H1 (cell line): ENCODE data around the gene CAMTA1. TPM values are rescaled to one million over a fixed set of nuclear protein-coding genes. Genes with fewer than 3 reads are reported as not detected.

Experiments used
- CTCF ChIA-PET: fragments of 300-600 bp; sonication (Branson Sonifier 250); formaldehyde crosslinking; loops from one replicate; lab custom pipeline; 2021; ENCODE audit not compliant: partially characterized antibody; lab: Charles Lee
- POLR2A ChIA-PET: fragments of 300-600 bp; sonication (Branson Sonifier 250); formaldehyde crosslinking; loops from one replicate; lab custom pipeline; 2021; ENCODE audit warnings: inconsistent platforms; ENCODE audit not compliant: partially characterized antibody; lab: Charles Lee
- DNase-seq, 2 experiments: peaks; one replicate each; pipeline versions ENCODE4 v3.0.0 to v3.0.0-alpha.2; 2010 to 2022; ENCODE audit warnings: low spot score in 2 of 2, low read depth in 1 of 2, mixed read lengths in 1 of 2
- FAIRE-seq: peaks from 2 replicates; lab custom pipeline; 2011; peaks lifted over from hg19 to GRCh38; lab: Jason Lieb, UNC
- H2AFZ ChIP-seq: 2 replicates; pipeline ENCODE4 v1.8.1; 2012; ENCODE audit warnings: low read length, inconsistent platforms
- H2AK5ac ChIP-seq: 2 replicates; pipeline ENCODE4 v1.6.1; 2013; ENCODE audit warnings: low read depth, low read length
- H2BK120ac ChIP-seq: replicated peaks from 2 replicates; pipeline ENCODE3; 2013; ENCODE audit warnings: low read depth, low read length, inconsistent platforms
- H2BK12ac ChIP-seq: 2 replicates; pipeline ENCODE4 v1.6.1; 2013; ENCODE audit warnings: low read depth, low read length
- H2BK15ac ChIP-seq: 2 replicates; pipeline ENCODE4 v1.6.1; 2013; ENCODE audit warnings: low read length
- H2BK20ac ChIP-seq: 2 replicates; pipeline ENCODE4 v1.6.1; 2013; ENCODE audit warnings: low read length
- H2BK5ac ChIP-seq: 2 replicates; pipeline ENCODE4 v1.6.1; 2013; ENCODE audit warnings: low read depth, low read length
- H3K14ac ChIP-seq: 2 replicates; pipeline ENCODE4 v1.6.1; 2013; ENCODE audit warnings: inconsistent platforms; ENCODE audit not compliant: insufficient read length
- H3K18ac ChIP-seq: 2 replicates; pipeline ENCODE4 v1.6.1; 2013; ENCODE audit warnings: low read length; ENCODE audit errors: extremely low read depth
- H3K23ac ChIP-seq: 2 replicates; pipeline ENCODE4 v1.6.1; 2013; ENCODE audit warnings: inconsistent platforms; ENCODE audit not compliant: insufficient read length
- H3K23me2 ChIP-seq: 2 replicates; pipeline ENCODE4 v1.6.1; 2013; ENCODE audit warnings: low read depth, low read length
- H3K27ac ChIP-seq: 2 replicates; pipeline ENCODE4 v1.6.1; 2011; ENCODE audit warnings: low read depth, low read length, inconsistent platforms
- H3K27me3 ChIP-seq, 4 experiments: replicated peaks in 1 of 4; 1 replicate in 1 of 4; 2 replicates in 3 of 4; pipeline versions ENCODE4 v1.6.1 to v1.8.1; 2011 to 2013; ENCODE audit warnings: low read length in 3 of 4, mild to moderate bottlenecking in 3 of 4, inconsistent platforms in 2 of 4, mixed read lengths in 2 of 4, moderate library complexity in 1 of 4; ENCODE audit not compliant: control insufficient read depth in 3 of 4, insufficient read depth in 3 of 4; ENCODE audit errors: extremely low read depth in 1 of 4
- H3K36me3 ChIP-seq, 4 experiments: 2 replicates each; pipeline versions ENCODE4 v1.6.1 to v1.8.1; 2011 to 2013; ENCODE audit warnings: mild to moderate bottlenecking in 4 of 4, low read length in 3 of 4, moderate library complexity in 2 of 4, control low read depth in 1 of 4, inconsistent platforms in 1 of 4; ENCODE audit not compliant: insufficient read depth in 4 of 4, control insufficient read depth in 2 of 4
- H3K4ac ChIP-seq: replicated peaks from 2 replicates; pipeline ENCODE3; 2013; ENCODE audit warnings: low read length, low read depth, mixed read lengths, inconsistent platforms; ENCODE audit not compliant: insufficient read length
- H3K4me1 ChIP-seq, 4 experiments: replicated peaks in 1 of 4; 1 replicate in 1 of 4; 2 replicates in 3 of 4; pipeline versions ENCODE4 v1.6.1 to v1.8.1; 2011 to 2013; ENCODE audit warnings: low read length in 3 of 4, inconsistent platforms in 2 of 4, mixed read lengths in 1 of 4; ENCODE audit not compliant: insufficient read depth in 4 of 4, control insufficient read depth in 3 of 4
- H3K4me2 ChIP-seq, 2 experiments: 2 replicates each; pipeline versions ENCODE4 v1.6.1 to v1.8.1; 2011 to 2013; ENCODE audit warnings: low read depth in 2 of 2, low read length in 2 of 2, control low read depth in 1 of 2, inconsistent platforms in 1 of 2, mild to moderate bottlenecking in 1 of 2; ENCODE audit not compliant: insufficient read depth in 1 of 2
- H3K4me3 ChIP-seq, 4 experiments: fragments of 200-600, 300-600 bp in 1 of 4; sonication (generic), shearing (Covaris generic), sonication (Bioruptor Twin) in 1 of 4; 2 replicates each; pipeline versions ENCODE4 v1.5.1 to v1.8.1; 2011 to 2016; ENCODE audit warnings: low read length in 4 of 4, low read depth in 3 of 4, control low read depth in 2 of 4, inconsistent platforms in 2 of 4, mild to moderate bottlenecking in 2 of 4, mixed read lengths in 1 of 4, moderate library complexity in 1 of 4; ENCODE audit not compliant: insufficient read depth in 2 of 4; ENCODE audit errors: extremely low read depth in 1 of 4
- H3K56ac ChIP-seq: replicated peaks from 2 replicates; pipeline ENCODE3; 2013; ENCODE audit warnings: low read depth, mild to moderate bottlenecking, mixed read lengths, low read length, inconsistent platforms; ENCODE audit not compliant: insufficient read length
- H3K79me1 ChIP-seq: 2 replicates; pipeline ENCODE4 v1.6.1; 2013; ENCODE audit warnings: low read depth, low read length, control low read depth
- H3K79me2 ChIP-seq, 2 experiments: 2 replicates each; pipeline versions ENCODE4 v1.6.1 to v1.8.1; 2012 to 2013; ENCODE audit warnings: low read length in 2 of 2, mild to moderate bottlenecking in 2 of 2, inconsistent platforms in 1 of 2; ENCODE audit not compliant: insufficient read depth in 2 of 2, control insufficient read depth in 1 of 2
- H3K9ac ChIP-seq, 4 experiments: replicated peaks in 1 of 4; 1 replicate in 1 of 4; 2 replicates in 3 of 4; pipeline versions ENCODE4 v1.6.1 to v1.8.1; 2011 to 2013; ENCODE audit warnings: low read depth in 3 of 4, low read length in 3 of 4, control low read depth in 2 of 4, mild to moderate bottlenecking in 2 of 4, moderate library complexity in 2 of 4, inconsistent platforms in 1 of 4; ENCODE audit errors: extremely low read depth in 1 of 4
- H3K9me3 ChIP-seq, 2 experiments: 2 replicates each; pipeline versions ENCODE4 v1.6.1 to v1.8.1; 2012 to 2013; ENCODE audit warnings: mild to moderate bottlenecking in 2 of 2, moderate library complexity in 2 of 2, control low read depth in 1 of 2, inconsistent platforms in 1 of 2, low read depth in 1 of 2, low read length in 1 of 2, mixed read lengths in 1 of 2; ENCODE audit not compliant: insufficient read depth in 2 of 2
- H4K20me1 ChIP-seq, 2 experiments: replicated peaks in 1 of 2; 2 replicates each; pipeline versions ENCODE3 to v1.8.1; 2011 to 2013; ENCODE audit warnings: inconsistent platforms in 2 of 2, low read length in 2 of 2, mild to moderate bottlenecking in 1 of 2; ENCODE audit not compliant: insufficient read depth in 2 of 2, control insufficient read depth in 1 of 2
- H4K5ac ChIP-seq: 2 replicates; pipeline ENCODE4 v1.6.1; 2013; ENCODE audit warnings: low read length, low read depth, mixed read lengths, inconsistent platforms; ENCODE audit not compliant: insufficient read length
- H4K8ac ChIP-seq: 2 replicates; pipeline ENCODE4 v1.8.0; 2013; ENCODE audit warnings: mild to moderate bottlenecking, moderate library complexity, low read length, inconsistent platforms; ENCODE audit not compliant: insufficient read depth; ENCODE audit errors: extremely low read depth
- H4K91ac ChIP-seq: replicated peaks from 2 replicates; pipeline ENCODE3; 2013; ENCODE audit warnings: low read length, mixed read lengths, inconsistent platforms; ENCODE audit not compliant: insufficient read length
- ATF2 ChIP-seq: IDR thresholded peaks from 2 replicates; pipeline ENCODE4 v1.6.1; 2012; ENCODE audit warnings: low read length, inconsistent platforms
- CBX5 ChIP-seq: fragments of 300-800, 300-1000 bp; sonication (generic); IDR thresholded peaks from 2 replicates; pipeline ENCODE4 v1.7.1; 2016; ENCODE audit warnings: antibody characterized with exemption, low read length, low read depth
- CBX8 ChIP-seq: fragments of 300-800, 300-1000 bp; sonication (generic); IDR thresholded peaks from 2 replicates; pipeline ENCODE4 v1.7.1; 2016; ENCODE audit warnings: low read depth, low read length, borderline replicate concordance
- CHD2 ChIP-seq: IDR thresholded peaks from 2 replicates; pipeline ENCODE4 v1.6.1; 2012; ENCODE audit warnings: low read length, improper control_type of control experiment
- HDAC2 ChIP-seq, 2 experiments: fragments of 300-600 bp in 1 of 2; sonication (generic) in 1 of 2; IDR thresholded peaks; 2 replicates each; pipeline ENCODE4 v1.6.1; 2011 to 2012; ENCODE audit warnings: low read depth in 2 of 2, low read length in 2 of 2, mild to moderate bottlenecking in 2 of 2, moderate library complexity in 2 of 2, borderline replicate concordance in 1 of 2, inconsistent platforms in 1 of 2
- KDM4A ChIP-seq: IDR thresholded peaks from one replicate; pipeline ENCODE4 v1.7.1; 2012; ENCODE audit warnings: low read depth, mild to moderate bottlenecking, moderate library complexity, low read length, inconsistent platforms; ENCODE audit not compliant: severe bottlenecking
- POLR2A ChIP-seq, 2 experiments: IDR thresholded peaks; 1 replicate in 1 of 2; 2 replicates in 1 of 2; pipeline ENCODE4 v1.6.1; 2011; ENCODE audit warnings: low read depth in 2 of 2, low read length in 2 of 2, mild to moderate bottlenecking in 2 of 2; ENCODE audit errors: control extremely low read depth in 1 of 2
- RFX5 ChIP-seq: IDR thresholded peaks from 2 replicates; pipeline ENCODE4 v1.6.1; 2011; ENCODE audit warnings: low read depth, low read length, improper control_type of control experiment, borderline replicate concordance
- RNF2 ChIP-seq: fragments of 200-900, 300-1000 bp; sonication (generic); IDR thresholded peaks from 2 replicates; pipeline ENCODE4 v1.7.1; 2016; ENCODE audit warnings: borderline replicate concordance, low read depth, mild to moderate bottlenecking, antibody characterized with exemption, low read length; ENCODE audit not compliant: poor library complexity, severe bottlenecking; ENCODE audit errors: missing control alignments
- SIRT6 ChIP-seq: IDR thresholded peaks from one replicate; pipeline ENCODE4 v1.7.1; 2012; ENCODE audit warnings: low read length, inconsistent platforms
- SRF ChIP-seq: IDR thresholded peaks from 2 replicates; pipeline ENCODE4 v1.6.1; 2011; ENCODE audit warnings: mild to moderate bottlenecking, low read depth, low read length, moderate library complexity
- TBP ChIP-seq: IDR thresholded peaks from 2 replicates; pipeline ENCODE4 v1.6.1; 2011; ENCODE audit warnings: low read depth, low read length, improper control_type of control experiment
- WGBS, 2 experiments: shearing (Covaris generic) in 1 of 2; methylation state at CpG; one replicate each; pipeline versions ENCODE4 v1.1.6 to v1.1.7; 2013 to 2015; ENCODE audit warnings: low lambda C conversion rate in 2 of 2, mixed read lengths in 2 of 2, inconsistent platforms in 1 of 2, low coverage in 1 of 2, missing lambda C conversion rate in 1 of 2; ENCODE audit not compliant: insufficient replicate concordance in 2 of 2, insufficient coverage in 1 of 2, insufficient read length in 1 of 2; ENCODE audit errors: extremely low coverage in 1 of 2, missing lambda C conversion rate in 1 of 2; 5-methylcytosine and 5-hydroxymethylcytosine counted together
- polyA plus RNA-seq, 7 experiments: library from polyadenylated mRNA; depleted of rRNA in 3 of 7; stranded (reverse) in 5 of 7; unstranded in 2 of 7; fragments of >200 nt in 5 of 7; fragments of 200-250 nt in 2 of 7; gene quantifications; 1 replicate in 5 of 7; 2 replicates in 1 of 7; 4 replicates in 1 of 7; pipeline versions ENCODE4 v1.2.1 to v1.2.3, GENCODE V29; 2011 to 2013; ENCODE audit warnings: missing spikeins in 2 of 7, mixed read lengths in 2 of 7
- total RNA-seq: library from RNA; stranded (reverse); fragmentation: NEBNext Ultra II Directional; extraction: Animal tissue kit (Norgen Biotek cat#: 25700); gene quantifications from 2 replicates; pipeline ENCODE4 v1.2.1, GENCODE V29; 2021

The CAMTA1 gene
- total and polyA plus RNA-seq, 2 of the 8 experiments (the other 6 are each of a cell fraction or from before 2014, with no cell fraction given): 65.0 to 119 TPM

- POLR2A ChIA-PET: no interaction called here
- Histone ChIP-seq H4K20me1 (peaks cover 0 to 10% of the 10 kb centered on the region in 2 experiments), H2BK20ac (no peak overlapping the region), H4K5ac (no peak overlapping the region), H3K9ac (no peak overlapping the region), H2BK120ac (no peak overlapping the region), H3K79me2 (no peaks in the 10 kb centered on the region), H3K23ac (no peak overlapping the region), H2BK15ac (no peak overlapping the region), H4K8ac (no peak overlapping the region), H2AFZ (no peak overlapping the region), H3K4me2 (no peak overlapping the region), H2BK5ac (no peak overlapping the region; the same call in 1 of the 2 replicates), H3K4ac (no peak overlapping the region), H3K27me3 (no peaks in the 10 kb centered on the region; a peak in 2 of 7 replicates), H3K4me1 (peaks cover 0 to 1% (median 0%) of the 10 kb centered on the region in 4 experiments; a peak in 2 of 7 replicates), H3K56ac (no peak overlapping the region), H3K23me2 (peaks cover 14% of the 10 kb centered on the region; the same call in 1 of the 2 replicates), H3K18ac (no peak overlapping the region), H3K4me3 (no peak overlapping the region), H2BK12ac (no peak overlapping the region), H3K79me1 (no peaks in the 10 kb centered on the region), H3K9me3 (peaks cover 0 to 13% of the 10 kb centered on the region in 2 experiments; a peak in 1 of 4 replicates), H3K36me3 (no peaks in the 10 kb centered on the region), H3K27ac (no peak overlapping the region), H2AK5ac (no peak overlapping the region), H3K14ac (no peak overlapping the region), H4K91ac (no peak overlapping the region)
- CTCF ChIA-PET: interaction anchor here (1.2 to 6.6 kb wide), 3 partner anchors 9 to 11 kb away, joined by 3 to 42 read pairs (median 6); no protein-coding TSS in a partner anchor
- 87% methylated on average over 12 of the region's 12 CpGs; no CpG with 5 or more reads in 1 of the 2 experiments for WGBS, 2 experiments
- no peak for FAIRE-seq
- DNase-seq: no peak
- no peak for TF ChIP-seq KDM4A
- TF ChIP-seq CBX5: no peak
- no peak for TF ChIP-seq RNF2
- TF ChIP-seq SIRT6: no peak
- TF ChIP-seq ATF2: no peak
- no peak for TF ChIP-seq TBP
- no peak for TF ChIP-seq POLR2A (IDR thresholded peaks at IDR 0.05; ENCODE audit: control extremely low read depth in 1 of 2, low read depth in 2 of 2, low read length in 2 of 2)
- TF ChIP-seq SRF: no peak
- TF ChIP-seq CBX8: no peak
- TF ChIP-seq RFX5: no peak
- TF ChIP-seq CHD2: no peak
- TF ChIP-seq HDAC2 (IDR thresholded peaks at IDR 0.05; ENCODE audit: borderline replicate concordance in 1 of 2, low read depth in 2 of 2, low read length in 2 of 2): no peak
These were observed 778.9 kb downstream of the CAMTA1 start for GRCh38 chr1:7564137-7564536.
